ENCODE data around the gene BCORL1. TPM values are rescaled to one million over a fixed set of nuclear protein-coding genes. Genes with fewer than 3 reads are reported as not detected.

BCORL1 gene
- polyA plus RNA-seq, 1 donor from 2014 or later, result 1.0 TPM

- H3F3A ChIP-seq (ENCODE audit: insufficient read depth, low read length, poor library complexity, severe bottlenecking), result no peaks in the 10 kb centered on the region
- TF ChIP-seq EP300 (conservative IDR thresholded peaks at IDR 0.05; ENCODE audit: poor library complexity, severe bottlenecking) (no peak), POLR2AphosphoS5 (IDR thresholded peaks at IDR 0.05) (no peak), EZH2 (IDR thresholded peaks at IDR 0.05; ENCODE audit: borderline replicate concordance, insufficient read depth, low read length, poor library complexity, severe bottlenecking) (no peak), RAD21 (conservative IDR thresholded peaks at IDR 0.05) (no peak), MXI1 (conservative IDR thresholded peaks at IDR 0.05; ENCODE audit: poor library complexity, severe bottlenecking) (no peak), SMC3 (conservative IDR thresholded peaks at IDR 0.05; ENCODE audit: poor library complexity) (no peak)
- TF ChIP-seq, protein P1, sequence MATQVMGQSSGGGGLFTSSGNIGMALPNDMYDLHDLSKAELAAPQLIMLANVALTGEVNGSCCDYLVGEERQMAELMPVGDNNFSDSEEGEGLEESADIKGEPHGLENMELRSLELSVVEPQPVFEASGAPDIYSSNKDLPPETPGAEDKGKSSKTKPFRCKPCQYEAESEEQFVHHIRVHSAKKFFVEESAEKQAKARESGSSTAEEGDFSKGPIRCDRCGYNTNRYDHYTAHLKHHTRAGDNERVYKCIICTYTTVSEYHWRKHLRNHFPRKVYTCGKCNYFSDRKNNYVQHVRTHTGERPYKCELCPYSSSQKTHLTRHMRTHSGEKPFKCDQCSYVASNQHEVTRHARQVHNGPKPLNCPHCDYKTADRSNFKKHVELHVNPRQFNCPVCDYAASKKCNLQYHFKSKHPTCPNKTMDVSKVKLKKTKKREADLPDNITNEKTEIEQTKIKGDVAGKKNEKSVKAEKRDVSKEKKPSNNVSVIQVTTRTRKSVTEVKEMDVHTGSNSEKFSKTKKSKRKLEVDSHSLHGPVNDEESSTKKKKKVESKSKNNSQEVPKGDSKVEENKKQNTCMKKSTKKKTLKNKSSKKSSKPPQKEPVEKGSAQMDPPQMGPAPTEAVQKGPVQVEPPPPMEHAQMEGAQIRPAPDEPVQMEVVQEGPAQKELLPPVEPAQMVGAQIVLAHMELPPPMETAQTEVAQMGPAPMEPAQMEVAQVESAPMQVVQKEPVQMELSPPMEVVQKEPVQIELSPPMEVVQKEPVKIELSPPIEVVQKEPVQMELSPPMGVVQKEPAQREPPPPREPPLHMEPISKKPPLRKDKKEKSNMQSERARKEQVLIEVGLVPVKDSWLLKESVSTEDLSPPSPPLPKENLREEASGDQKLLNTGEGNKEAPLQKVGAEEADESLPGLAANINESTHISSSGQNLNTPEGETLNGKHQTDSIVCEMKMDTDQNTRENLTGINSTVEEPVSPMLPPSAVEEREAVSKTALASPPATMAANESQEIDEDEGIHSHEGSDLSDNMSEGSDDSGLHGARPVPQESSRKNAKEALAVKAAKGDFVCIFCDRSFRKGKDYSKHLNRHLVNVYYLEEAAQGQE (IDR thresholded peaks at IDR 0.05; ENCODE audit: borderline replicate concordance), result no peak
- H3K9me2 ChIP-seq (ENCODE audit: insufficient read depth, low read length), result no peaks in the 10 kb centered on the region
- no peaks in the 10 kb centered on the region for H3K27me3 ChIP-seq (ENCODE audit: insufficient read depth, low read depth, low read length)
- no peaks in the 10 kb centered on the region for H3K79me2 ChIP-seq (replicated peaks; ENCODE audit: insufficient read depth, low read length)
- H3K27ac ChIP-seq (ENCODE audit: low read length), result no peak overlapping the region
- no peak overlapping the region for H3K4me2 ChIP-seq (ENCODE audit: low read length)
- no peaks in the 10 kb centered on the region for H3K36me3 ChIP-seq (ENCODE audit: insufficient read depth, low read length)
- H4K20me1 ChIP-seq (ENCODE audit: insufficient read depth), result no peaks in the 10 kb centered on the region
- H2AFZ ChIP-seq (ENCODE audit: low read depth, low read length), result no peak overlapping the region
- no peak overlapping the region for H3K4me3 ChIP-seq (ENCODE audit: low read length)
- no peak overlapping the region for H3K9ac ChIP-seq (ENCODE audit: low read length)
- no peaks in the 10 kb centered on the region for H3K9me3 ChIP-seq (ENCODE audit: low read length)
Measured at GRCh38 chrX:130082244-130083106, 100.0 kb downstream of the BCORL1 start.

DNA sequence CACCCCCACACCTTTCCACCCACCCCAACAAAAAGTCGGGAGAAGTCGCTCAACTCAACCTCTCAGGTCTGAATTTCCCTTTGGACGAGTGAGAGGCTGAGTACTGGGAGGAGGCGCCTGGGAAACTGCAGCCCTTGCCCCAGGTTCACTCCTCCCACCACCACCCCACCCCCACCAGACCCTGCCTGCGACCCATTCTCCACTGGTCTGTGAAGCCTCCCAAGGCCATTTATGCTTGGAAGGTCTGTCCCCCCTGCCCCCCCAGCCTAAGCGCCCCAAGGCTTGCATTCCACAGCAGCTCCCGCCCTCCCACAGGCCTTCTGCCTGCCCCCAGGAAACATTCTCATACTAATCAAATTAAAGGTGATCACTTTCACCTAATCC, 100.7 kb downstream of the BCORL1 start:
- H3K9me3 ChIP-seq (ENCODE audit: low read length), result no peaks in the 10 kb centered on the region
- H2AFZ ChIP-seq (ENCODE audit: low read depth, low read length), result no peak overlapping the region
- no peaks in the 10 kb centered on the region for H3K79me2 ChIP-seq (replicated peaks; ENCODE audit: insufficient read depth, low read length)
- H3K9ac ChIP-seq (ENCODE audit: low read length), result no peak overlapping the region
- no peaks in the 10 kb centered on the region for H3F3A ChIP-seq (ENCODE audit: insufficient read depth, low read length, poor library complexity, severe bottlenecking)
- TF ChIP-seq SMC3 (conservative IDR thresholded peaks at IDR 0.05; ENCODE audit: poor library complexity) (no peak), CTCF (IDR thresholded peaks at IDR 0.05; ENCODE audit: poor library complexity, severe bottlenecking) (no peak), EP300 (conservative IDR thresholded peaks at IDR 0.05; ENCODE audit: poor library complexity, severe bottlenecking) (no peak), TAF1 (IDR thresholded peaks at IDR 0.05; ENCODE audit: low read depth) (no peak), RAD21 (conservative IDR thresholded peaks at IDR 0.05) (no peak), POLR2AphosphoS5 (IDR thresholded peaks at IDR 0.05) (no peak), MXI1 (conservative IDR thresholded peaks at IDR 0.05; ENCODE audit: poor library complexity, severe bottlenecking) (no peak), EZH2 (IDR thresholded peaks at IDR 0.05; ENCODE audit: borderline replicate concordance, insufficient read depth, low read length, poor library complexity, severe bottlenecking) (no peak)
- TF ChIP-seq, protein P1 (IDR thresholded peaks at IDR 0.05; ENCODE audit: borderline replicate concordance), result no peak
- H3K4me2 ChIP-seq (ENCODE audit: low read length), result no peak overlapping the region
- H3K36me3 ChIP-seq (ENCODE audit: insufficient read depth, low read length), result no peaks in the 10 kb centered on the region
- no peaks in the 10 kb centered on the region for H3K9me2 ChIP-seq (ENCODE audit: insufficient read depth, low read length)
- no peak overlapping the region for H3K4me3 ChIP-seq (ENCODE audit: low read length)
- H3K27me3 ChIP-seq (ENCODE audit: insufficient read depth, low read depth, low read length), result no peaks in the 10 kb centered on the region
- no peak overlapping the region for H3K27ac ChIP-seq (ENCODE audit: low read length)
- no peaks in the 10 kb centered on the region for H4K20me1 ChIP-seq (ENCODE audit: insufficient read depth)

Data from neural cell (in vitro differentiated cells).